SK-N-SH (cell line): ENCODE measurements around the gene CISH. TPM values are rescaled to one million over a fixed set of nuclear protein-coding genes. Genes with fewer than 3 reads are reported as not detected.
A peak's percentile ranks its signal among the peaks of the same experiment; 100 is the strongest.

Experiments
- CTCF ChIA-PET: fragments of 300-600, 350-600 bp; formaldehyde crosslinking; extraction: SDS; loops from one replicate; lab custom pipeline; 2021; lab: Yijun Ruan, JAX
- POLR2A ChIA-PET: fragments of 350-600 bp; sonication (Branson Sonifier 250); formaldehyde crosslinking; extraction: SDS; loops from one replicate; lab custom pipeline; 2020; ENCODE audit warnings: antibody characterized with exemption, inconsistent platforms; lab: Yijun Ruan, JAX
- DNase-seq: peaks from one replicate; pipeline ENCODE4 v3.0.0; 2012
- H2AFZ ChIP-seq: fragments of 200-600 bp; sonication (generic); 2 replicates; pipeline ENCODE4 v1.8.1; 2016; ENCODE audit warnings: antibody characterized with exemption, mild to moderate bottlenecking, low read depth
- H3F3A ChIP-seq: fragments of 200-600 bp; sonication (generic); replicated peaks from 2 replicates; pipeline ENCODE3; 2016; ENCODE audit warnings: antibody characterized with exemption, mild to moderate bottlenecking; ENCODE audit not compliant: insufficient read depth
- H3K27ac ChIP-seq, 2 experiments: fragments of 200-500 bp in 1 of 2; fragments of 200-600 bp in 1 of 2; sonication (Bioruptor generic) in 1 of 2; sonication (generic), shearing (Covaris generic) in 1 of 2; 2 replicates each; pipeline versions ENCODE4 v1.5.1 to v1.6.1; 2014 to 2016; ENCODE audit warnings: low read depth in 2 of 2, inconsistent platforms in 1 of 2, low read length in 1 of 2, mild to moderate bottlenecking in 1 of 2, mixed read lengths in 1 of 2
- H3K27me3 ChIP-seq: fragments of 200-600 bp; sonication (generic), shearing (Covaris generic); 2 replicates; pipeline ENCODE4 v1.6.1; 2016; ENCODE audit warnings: mixed run types; ENCODE audit not compliant: insufficient read depth
- H3K36me3 ChIP-seq, 2 experiments: fragments of 200-500 bp in 1 of 2; fragments of 200-600 bp in 1 of 2; sonication (Bioruptor generic) in 1 of 2; sonication (generic) in 1 of 2; replicated peaks in 1 of 2; 2 replicates each; pipeline versions ENCODE3 to v1.5.1; 2014 to 2016; ENCODE audit warnings: low read length in 1 of 2, mild to moderate bottlenecking in 1 of 2; ENCODE audit not compliant: insufficient read depth in 2 of 2, control insufficient read depth in 1 of 2
- H3K4me1 ChIP-seq, 2 experiments: fragments of 200-500 bp in 1 of 2; fragments of 200-600 bp in 1 of 2; sonication (Bioruptor generic) in 1 of 2; sonication (generic), shearing (Covaris generic) in 1 of 2; 2 replicates each; pipeline versions ENCODE4 v1.5.1 to v1.6.1; 2014 to 2016; ENCODE audit warnings: low read depth in 1 of 2, low read length in 1 of 2, mixed run types in 1 of 2; ENCODE audit not compliant: insufficient read depth in 2 of 2, control insufficient read depth in 1 of 2
- H3K4me2 ChIP-seq: fragments of 200-600 bp; sonication (generic), shearing (Covaris generic); 2 replicates; pipeline ENCODE4 v1.6.1; 2017; ENCODE audit warnings: mixed run types
- H3K4me3 ChIP-seq, 2 experiments: fragments of 200-500 bp in 1 of 2; fragments of 200-600 bp in 1 of 2; sonication (Bioruptor generic) in 1 of 2; sonication (generic), shearing (Covaris generic) in 1 of 2; 2 replicates each; pipeline versions ENCODE4 v1.5.1 to v1.8.1; 2014 to 2016; ENCODE audit warnings: low read depth in 2 of 2, inconsistent platforms in 1 of 2, low read length in 1 of 2, mild to moderate bottlenecking in 1 of 2, mixed read lengths in 1 of 2, moderate library complexity in 1 of 2
- H3K79me2 ChIP-seq: fragments of 200-600 bp; sonication (generic); 2 replicates; pipeline ENCODE4 v1.8.1; 2017; ENCODE audit warnings: mild to moderate bottlenecking; ENCODE audit not compliant: insufficient read depth
- H3K9ac ChIP-seq: fragments of 200-600 bp; sonication (generic); 2 replicates; pipeline ENCODE4 v1.6.1; 2017; ENCODE audit warnings: mixed run types
- H3K9me2 ChIP-seq: fragments of 200-600 bp; sonication (generic); 2 replicates; pipeline ENCODE4 v1.6.1; 2017; ENCODE audit warnings: mixed run types
- H3K9me3 ChIP-seq: fragments of 200-600 bp; sonication (generic); 2 replicates; pipeline ENCODE4 v1.6.1; 2017; ENCODE audit warnings: mixed run types, mild to moderate bottlenecking, moderate library complexity
- H4K20me1 ChIP-seq: fragments of 200-600 bp; sonication (generic); 2 replicates; pipeline ENCODE4 v1.6.1; 2017; ENCODE audit warnings: mild to moderate bottlenecking, mixed run types; ENCODE audit not compliant: insufficient read depth
- ELF1 ChIP-seq: IDR thresholded peaks from 2 replicates; pipeline ENCODE4 v1.4.0; 2012
- FOXJ3 ChIP-seq: sonication (generic); formaldehyde crosslinking; IDR thresholded peaks from 2 replicates; pipeline ENCODE4 v1.5.1; 2020; ENCODE audit warnings: mild to moderate bottlenecking, missing genetic modification reagents
- FOXM1 ChIP-seq: IDR thresholded peaks from 2 replicates; pipeline ENCODE4 v1.4.0; 2012; ENCODE audit warnings: low read depth, mild to moderate bottlenecking
- JUND ChIP-seq: IDR thresholded peaks from 2 replicates; pipeline ENCODE4 v1.4.0; 2012
- MXI1 ChIP-seq: IDR thresholded peaks from 2 replicates; pipeline ENCODE4 v1.6.1; 2012; ENCODE audit warnings: mild to moderate bottlenecking, low read depth, low read length, improper control_type of control experiment
- NFIC ChIP-seq: IDR thresholded peaks from 2 replicates; pipeline ENCODE4 v1.4.0; 2012; ENCODE audit warnings: borderline replicate concordance
- NRF1 ChIP-seq: IDR thresholded peaks from 2 replicates; pipeline ENCODE4 v1.6.1; 2012; ENCODE audit warnings: low read depth, mild to moderate bottlenecking, low read length
- SMC3 ChIP-seq: IDR thresholded peaks from 2 replicates; pipeline ENCODE4 v1.6.1; 2012; ENCODE audit warnings: low read depth, low read length, improper control_type of control experiment
- TAF1 ChIP-seq: IDR thresholded peaks from 2 replicates; pipeline ENCODE4 v1.6.1; 2012; ENCODE audit warnings: low read depth, mild to moderate bottlenecking, low read length, moderate library complexity, borderline replicate concordance
- USF1 ChIP-seq: IDR thresholded peaks from 2 replicates; pipeline ENCODE4 v1.4.0; 2012; ENCODE audit warnings: low read depth, borderline replicate concordance
- YY1 ChIP-seq: IDR thresholded peaks from 2 replicates; pipeline ENCODE4 v1.4.0; 2012; ENCODE audit warnings: low read depth, mild to moderate bottlenecking
- WGBS: methylation state at CpG from one replicate; pipeline ENCODE4 v1.1.6; 2017; ENCODE audit warnings: low lambda C conversion rate; 5-methylcytosine and 5-hydroxymethylcytosine counted together
- polyA plus RNA-seq, 3 experiments: library from polyadenylated mRNA; depleted of rRNA; stranded (reverse); fragments of >200 nt; gene quantifications; 2 replicates each; pipeline ENCODE4 v1.2.3, GENCODE V29; 2012

The CISH gene
- polyA plus RNA-seq, 1 of the 3 experiments (the other 2 are of a cell fraction), result 2.6 TPM

GRCh38 chr3:50612234-50612882 lies 784 bp upstream of the CISH start:
- no peak for DNase-seq
- H3K79me2 ChIP-seq, result no peaks in the 10 kb centered on the region
- ChIA-PET POLR2A (interaction anchor here (0.8 to 1.5 kb wide), 6 partner anchors 11 to 348 kb away, joined by 3 to 8 read pairs (median 3); partner anchors contain the start of genes CYB561D2, HEMK1 and NPRL2), CTCF (interaction anchor here (0.7 to 25.1 kb wide), 29 partner anchors 9 to 777 kb away, joined by 3 to 648 read pairs (median 4); partner anchors contain the start of genes C3orf18 and HEMK1)
- no peaks in the 10 kb centered on the region for H3K9me2 ChIP-seq
- H3K27ac ChIP-seq, result peak overlapping the region in 1 of 2 experiments; percentile 53; a peak in 2 of 4 replicates
- no peaks in the 10 kb centered on the region for H4K20me1 ChIP-seq
- peak overlapping the region; percentile 61; the same call in 1 of the 2 replicates for H3K9ac ChIP-seq
- H3F3A ChIP-seq, result peaks cover 7% of the 10 kb centered on the region
- no peaks in the 10 kb centered on the region for H3K9me3 ChIP-seq
- H3K4me3 ChIP-seq, result peak overlapping the region; percentile 56 to 71
- 21% methylated on average over 23 of the region's 29 CpGs for WGBS
- H2AFZ ChIP-seq, result peak overlapping the region; percentile 76; the same call in 1 of the 2 replicates
- peaks cover 0 to 42% of the 10 kb centered on the region in 2 experiments; a peak in 1 of 4 replicates for H3K4me1 ChIP-seq
- TF ChIP-seq FOXJ3 (CRISPR knock-in tag), result no peak
- TF ChIP-seq SMC3, result 0 out of 2 replicates have a peak, but pooled peaks have one; percentile 15
- no peaks in the 10 kb centered on the region for H3K27me3 ChIP-seq
- H3K36me3 ChIP-seq, result peaks cover 0 to 3% of the 10 kb centered on the region in 2 experiments
- peak overlapping the region; percentile 87 for H3K4me2 ChIP-seq

- Histone ChIP-seq H3K4me3 (peak overlapping the region; percentile 56 to 71), H3K36me3 (peaks cover 0 to 4% of the 10 kb centered on the region in 2 experiments), H4K20me1 (no peaks in the 10 kb centered on the region), H3K4me2 (peak overlapping the region; percentile 87), H3K9ac (peak overlapping the region; percentile 61; the same call in 1 of the 2 replicates), H3K9me3 (no peaks in the 10 kb centered on the region), H3K79me2 (no peaks in the 10 kb centered on the region), H2AFZ (peak overlapping the region; percentile 76; the same call in 1 of the 2 replicates), H3K9me2 (no peaks in the 10 kb centered on the region), H3K4me1 (peaks cover 0 to 38% of the 10 kb centered on the region in 2 experiments; a peak in 1 of 4 replicates), H3K27ac (peak overlapping the region in 1 of 2 experiments; percentile 73; a peak in 2 of 4 replicates), H3F3A (peaks cover under 1% of the 10 kb centered on the region), H3K27me3 (no peaks in the 10 kb centered on the region)
- DNase-seq, result peak; percentile 41
- POLR2A ChIA-PET, result interaction anchor here (1.2 to 1.6 kb wide), 4 partner anchors 10 to 346 kb away, joined by 3 to 8 read pairs (median 5); partner anchors contain the start of gene HEMK1
- TF ChIP-seq TAF1 (no peak), NFIC (no peak), YY1 (no peak), FOXM1 (no peak), MXI1 (no peak), USF1 (no peak), ELF1 (no peak), JUND (no peak), NRF1 (no peak)
- CTCF ChIA-PET, result interaction anchor here (0.5 to 25.1 kb wide), 12 partner anchors 8 to 1059 kb away, joined by 3 to 648 read pairs (median 6); partner anchors contain the start of genes C3orf18 and HEMK1
- 70% methylated on average over 5 of the region's 10 CpGs for WGBS
Measured at GRCh38 chr3:50610992-50611463, 546 bp downstream of the CISH start.
